ENCODE results near the gene BET1L.
"Not testable (repeated sequence)": the region's sequence is repeated elsewhere in the genome, so short reads cannot be mapped to it uniquely, and the experiment has no call there.

The BET1L gene

GRCh38 chr11:207208-207862, at the start of gene BET1L, which contains the start of gene RIC8A:
Gene BET1L, minus strand, starts transcription at chr11:207399. Its CDS starts 78 bp downstream, at chr11:207321.
Gene RIC8A, plus strand, starts transcription at chr11:207708. Its CDS starts 1,147 bp downstream, at chr11:208855.
- peak; percentile 96 to 98 (median 98) for DNase-seq

- DNase-seq = no peak
These were observed 48.6 kb upstream of the BET1L start for GRCh38 chr11:255816-256215.

DNA sequence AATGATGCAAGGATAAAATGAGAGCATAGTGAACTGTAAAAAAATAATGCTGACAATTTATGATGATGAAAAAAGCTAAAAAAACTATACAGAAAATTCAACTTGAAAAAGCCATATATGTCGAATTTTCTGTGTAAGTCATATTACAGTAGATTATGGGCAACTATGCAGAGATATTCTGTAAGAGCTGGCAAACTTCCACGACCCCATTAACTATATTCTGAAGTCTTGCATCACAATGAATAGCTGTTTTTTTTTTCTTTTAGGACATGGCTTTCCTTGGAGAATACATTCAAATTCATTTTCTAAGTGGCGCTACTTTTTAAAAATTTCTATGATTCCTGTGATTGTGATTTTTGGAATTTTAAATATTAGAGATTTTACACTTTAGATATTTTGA, 48.0 kb upstream of the BET1L start:
- no peak for DNase-seq

- DNase-seq = no peak
These were observed 46.7 kb upstream of the BET1L start for GRCh38 chr11:253886-254270.

DNA sequence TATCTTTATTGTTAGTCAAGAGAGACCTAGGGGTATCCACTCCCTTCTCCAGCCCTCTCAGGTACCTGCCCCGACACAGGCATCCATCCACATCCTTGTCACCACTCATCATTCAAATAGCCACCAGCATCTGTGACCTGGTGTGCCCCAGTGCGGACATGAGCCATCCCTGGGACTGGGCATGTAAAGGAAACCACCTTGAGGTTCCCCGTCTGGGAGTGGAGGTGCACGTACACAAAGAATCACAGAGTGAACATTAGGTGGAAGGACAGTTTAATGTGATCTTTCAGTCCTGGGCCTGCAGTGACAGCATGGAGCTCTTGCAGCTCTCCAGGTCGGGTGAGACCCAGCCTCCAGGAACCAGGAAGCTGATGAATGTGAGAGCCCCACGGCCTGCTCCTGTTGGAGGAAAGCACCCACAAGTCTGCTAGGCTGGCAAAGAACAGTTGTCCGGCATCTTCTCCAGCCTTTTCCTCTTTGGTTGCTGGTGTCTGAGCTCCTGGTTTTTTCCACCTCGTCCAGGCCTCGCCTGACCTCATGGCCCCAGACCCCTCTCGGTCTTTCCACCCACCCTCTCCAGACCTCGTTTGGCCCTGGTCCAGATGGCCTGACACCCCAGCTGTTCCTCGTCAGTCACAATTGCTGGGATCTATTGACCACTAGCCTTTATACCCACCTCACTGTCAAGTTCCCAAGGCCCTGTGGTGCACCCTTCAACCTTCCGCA, 46.1 kb upstream of the BET1L start:
- DNase-seq = no peak

- DNase-seq = no peak
These were observed 45.5 kb upstream of the BET1L start for GRCh38 chr11:252666-253065.

DNA sequence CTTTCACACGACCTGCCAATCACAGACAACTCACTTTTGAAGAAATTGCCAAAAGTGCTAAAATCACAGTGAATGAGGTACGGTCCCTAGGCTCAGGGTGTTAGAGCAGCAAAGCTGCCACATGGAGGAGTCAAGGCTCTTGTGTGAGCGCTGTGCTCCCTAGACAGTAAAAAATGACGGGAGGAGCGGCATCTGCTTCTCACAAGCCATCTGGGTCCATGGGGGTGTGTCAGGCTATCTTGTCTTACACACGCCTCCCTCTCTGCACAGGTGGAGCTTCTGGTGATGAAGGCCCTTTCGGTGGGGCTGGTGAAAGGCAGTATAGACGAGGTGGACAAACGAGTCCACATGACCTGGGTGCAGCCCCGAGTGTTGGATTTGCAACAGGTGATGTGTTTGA, 44.4 kb upstream of the BET1L start:
- no peak for DNase-seq

- peak; percentile 69 to 86 (median 77) for DNase-seq
These were observed 43.6 kb upstream of the BET1L start for GRCh38 chr11:250740-251299.

DNA sequence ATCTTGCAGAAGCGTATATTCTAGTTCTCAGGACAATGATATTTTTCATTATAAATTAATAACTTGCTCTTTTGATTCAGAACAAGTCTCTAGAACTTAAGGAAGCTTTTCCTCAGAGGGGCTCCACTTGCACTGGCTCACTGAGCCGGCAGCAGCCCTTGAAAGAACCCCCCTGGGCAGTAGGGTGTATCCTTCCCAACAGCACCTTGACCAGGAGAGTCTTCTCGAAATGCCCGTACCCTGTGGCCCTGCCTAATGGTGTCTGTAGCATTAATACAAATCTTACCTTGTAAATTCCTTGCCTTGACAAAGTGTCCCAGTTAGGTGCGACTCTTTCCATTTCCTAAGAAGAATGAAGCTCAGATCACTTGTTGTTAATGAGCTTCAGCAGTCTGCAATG, 43.1 kb upstream of the BET1L start:
- DNase-seq = no peak

DNA sequence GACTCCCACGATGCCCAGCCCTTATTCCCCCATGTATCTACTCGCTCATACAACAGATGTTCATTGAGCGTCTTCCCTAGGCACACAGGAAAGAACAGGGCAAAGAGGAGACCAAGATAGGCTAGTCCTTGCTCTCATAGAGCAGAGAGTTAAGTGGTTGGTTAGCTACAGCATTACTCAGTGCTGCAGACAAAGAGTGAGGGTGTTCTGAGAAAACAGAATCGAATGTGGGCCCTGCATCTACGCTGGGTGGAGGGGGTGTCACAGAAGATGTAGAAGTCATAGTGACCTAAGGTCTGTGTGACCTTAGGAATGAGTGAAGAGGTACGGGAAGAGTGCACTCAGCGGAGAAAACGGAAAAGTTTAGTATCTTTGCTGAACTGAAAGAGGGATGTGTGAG, 41.9 kb upstream of the BET1L start:
- no peak for DNase-seq

GRCh38 chr11:244376-244775, 37.2 kb upstream of the BET1L start:
- DNase-seq = no peak

DNA sequence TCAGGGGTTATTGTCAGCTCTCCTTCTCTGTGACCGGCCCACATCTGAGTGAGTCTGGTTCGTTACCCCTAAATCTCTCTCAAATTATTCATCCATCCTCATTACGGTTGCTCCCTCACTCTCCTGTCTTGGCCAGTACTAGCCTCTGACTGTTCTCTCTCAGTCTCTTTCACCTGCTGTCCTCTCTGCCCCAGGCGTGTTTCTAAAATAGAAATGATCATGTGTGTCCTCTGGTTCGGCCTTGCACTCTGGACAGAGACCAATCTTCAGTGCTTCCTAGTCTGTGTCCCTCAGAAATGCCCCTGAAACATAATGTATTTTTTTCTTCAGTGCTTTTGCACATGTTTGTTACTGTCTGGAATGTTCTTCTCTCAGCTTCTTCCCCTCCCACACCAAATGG, 34.4 kb upstream of the BET1L start:
- no peak for DNase-seq

- DNase-seq = no peak
These were observed 33.1 kb upstream of the BET1L start for GRCh38 chr11:240315-240714.

DNA sequence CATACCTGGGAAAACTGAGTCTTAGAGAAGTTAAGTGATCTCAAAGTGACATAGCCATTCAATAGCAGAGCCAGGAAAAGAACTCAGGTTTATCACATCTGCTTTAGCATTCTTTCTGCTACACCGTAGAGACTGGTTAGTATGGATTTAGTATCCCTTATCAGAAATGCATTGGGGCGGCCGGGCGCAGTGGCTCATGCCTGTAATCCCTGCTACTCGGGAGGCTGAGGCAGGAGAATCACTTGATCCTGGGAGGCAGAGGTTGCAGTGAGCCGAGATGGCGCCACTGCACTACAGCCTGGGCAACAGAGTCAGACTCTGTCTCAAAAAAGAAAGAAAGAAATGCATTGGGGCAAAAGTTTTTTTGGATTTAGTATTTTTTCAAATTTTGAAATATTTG, 31.1 kb upstream of the BET1L start:
- not testable (repeated sequence) for DNase-seq

DNA sequence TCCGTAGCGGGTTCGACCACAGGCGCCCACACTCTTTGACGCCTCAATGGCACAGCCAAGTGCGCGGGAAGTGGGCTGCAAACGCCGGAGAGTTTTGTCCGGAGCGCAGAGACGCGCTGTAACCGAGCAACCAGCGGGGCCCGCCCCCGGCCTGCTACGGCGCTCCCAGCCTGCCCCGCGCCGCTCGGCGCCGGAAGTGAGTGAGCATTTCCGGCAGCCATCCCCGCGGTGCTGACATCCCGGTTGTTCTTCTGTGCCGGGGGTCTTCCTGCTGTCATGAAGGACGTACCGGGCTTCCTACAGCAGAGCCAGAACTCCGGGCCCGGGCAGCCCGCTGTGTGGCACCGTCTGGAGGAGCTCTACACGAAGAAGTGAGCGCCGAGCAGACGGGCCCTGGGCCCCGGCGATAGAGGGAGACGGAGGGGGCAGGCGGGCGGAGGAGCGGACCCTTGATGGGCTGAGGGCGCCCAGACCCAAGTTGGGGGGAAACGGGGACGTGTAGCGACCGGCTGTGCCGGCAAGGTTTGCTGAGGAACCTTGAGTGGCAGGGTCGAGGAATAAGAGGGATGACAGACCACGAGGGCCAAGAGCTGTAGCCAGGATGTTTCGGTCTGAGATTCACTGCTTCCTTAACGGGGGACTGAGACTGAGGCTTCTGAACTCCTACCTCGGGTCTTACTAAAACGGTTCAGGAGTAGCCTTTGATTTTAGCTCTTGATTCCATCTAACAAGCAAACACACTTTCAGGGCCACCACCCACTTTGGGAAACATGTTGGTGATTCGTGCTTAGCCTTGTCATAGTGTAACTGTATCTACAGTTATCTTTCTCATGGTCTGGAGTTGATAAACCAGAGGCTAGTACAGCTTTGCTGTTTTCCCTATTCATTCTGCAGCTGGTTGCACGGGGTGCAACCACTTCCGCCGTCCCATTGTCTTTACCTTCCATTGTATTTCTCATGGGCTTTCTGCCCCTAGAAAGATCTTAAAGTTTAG, 29.9 kb upstream of the BET1L start, which contains the start of gene PSMD13:
Gene PSMD13, plus strand, starts transcription at position 203 of the 994 bp plus-strand sequence. Its CDS starts 74 bp downstream, at position 277.
- peak; percentile 76 to 92 (median 82) for DNase-seq

DNA sequence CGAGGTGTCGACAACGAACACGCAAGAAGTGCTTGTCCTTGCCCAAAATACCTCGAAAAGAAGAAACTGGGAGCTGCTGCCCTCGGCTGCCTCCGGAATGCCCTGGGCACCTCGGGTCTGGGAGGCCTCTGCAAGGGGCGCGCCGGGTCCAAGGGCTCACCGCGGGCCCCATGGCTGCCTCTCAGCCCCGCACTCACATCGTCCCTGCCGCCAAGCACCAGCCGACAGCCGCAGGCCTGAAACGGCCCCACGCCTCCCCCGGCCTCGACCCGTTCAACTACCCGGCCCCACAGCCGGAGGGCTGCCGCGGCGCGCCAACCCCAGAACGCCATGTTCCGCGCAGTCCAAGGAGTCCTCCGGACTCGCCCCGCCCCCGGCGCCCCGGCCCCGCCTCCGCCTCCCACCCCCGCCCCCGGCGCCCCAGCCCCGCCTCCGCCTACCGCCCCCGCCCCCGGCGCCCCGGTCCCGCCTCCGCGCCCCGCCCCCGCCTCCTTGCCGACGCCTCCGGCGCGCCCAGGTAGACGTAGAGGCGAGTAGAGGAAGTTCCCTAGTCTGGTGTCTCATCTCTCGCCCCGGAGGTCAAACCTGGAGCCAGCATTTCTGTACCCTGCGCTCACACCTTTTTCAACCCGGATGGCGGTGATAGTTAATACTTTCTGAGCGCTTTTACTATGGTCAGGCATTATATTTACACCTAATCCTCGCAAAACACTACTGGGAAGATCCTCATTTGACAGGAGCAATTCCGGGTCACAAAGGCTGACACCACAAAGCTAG, 29.0 kb upstream of the BET1L start, which contains the start of gene SIRT3:
Gene SIRT3, minus strand, starts transcription at position 346 of the 777 bp plus-strand sequence. Its CDS starts 14 bp downstream, at position 332.
- DNase-seq = peak; percentile 79 to 92 (median 87)

GRCh38 chr11:235609-235996, 28.4 kb upstream of the BET1L start:
- DNase-seq = peak in 1 of 6 experiments; percentile 61

GRCh38 chr11:235180-235579, 28.0 kb upstream of the BET1L start:
- DNase-seq = no peak

DNA sequence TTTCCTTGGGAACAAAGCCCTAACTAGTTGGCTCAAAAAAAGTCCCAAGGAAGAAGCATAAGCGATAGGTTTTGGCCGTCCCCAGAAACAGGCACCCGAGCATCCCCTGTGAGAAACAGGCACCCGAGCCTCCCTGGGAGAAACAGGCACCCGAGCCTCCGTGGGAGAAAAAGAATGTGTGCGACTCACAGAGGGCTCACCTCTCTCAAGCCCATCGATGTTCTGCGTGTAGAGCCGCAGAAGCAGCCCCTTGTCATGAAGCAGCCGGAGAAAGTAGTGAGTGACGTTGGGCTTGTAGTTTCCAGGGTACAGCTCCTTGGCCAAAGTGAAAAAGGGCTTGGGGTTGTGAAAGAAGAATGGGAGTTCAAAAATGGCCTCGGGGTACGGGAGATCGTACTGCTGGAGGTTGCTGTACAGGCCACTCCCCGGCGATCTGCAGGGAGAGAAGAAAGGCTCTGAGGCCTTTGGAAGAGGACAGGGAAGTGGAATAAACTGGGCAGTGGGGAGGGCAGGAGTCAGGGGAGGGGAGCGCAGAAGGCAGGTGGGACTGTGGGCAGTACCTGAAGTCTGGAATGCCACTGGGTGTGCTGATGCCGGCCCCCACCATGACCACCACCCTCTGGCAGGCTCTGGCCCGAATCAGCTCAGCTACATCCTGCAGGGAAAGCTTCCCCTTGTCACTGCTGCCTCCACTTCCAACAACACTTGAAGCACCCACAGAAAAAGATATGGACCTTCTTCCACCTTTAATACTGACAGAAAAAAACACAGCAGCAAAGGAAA, 25.8 kb upstream of the BET1L start:
- DNase-seq = no peak

- no peak for DNase-seq
These were observed 23.2 kb upstream of the BET1L start for GRCh38 chr11:230431-230830.

- no peak for DNase-seq
These were observed 20.7 kb upstream of the BET1L start for GRCh38 chr11:227824-228379.
